GM12878 (cell line): Measurements from ENCODE around the gene DYNC1H1. TPM values are rescaled to one million over a fixed set of nuclear protein-coding genes. Genes with fewer than 3 reads are reported as not detected.

Experiments used
- LARP7 ChIP-seq: fragments of 450-650 bp; IDR thresholded peaks from 2 replicates; pipeline ENCODE4 v1.6.1; 2017; ENCODE audit warnings: mild to moderate bottlenecking
- MTA3 ChIP-seq: IDR thresholded peaks from 2 replicates; pipeline ENCODE4 v1.6.1; 2012; ENCODE audit warnings: low read length, inconsistent platforms, borderline replicate concordance
- SIN3A ChIP-seq: IDR thresholded peaks from 2 replicates; pipeline ENCODE4 v1.6.1; 2012; ENCODE audit warnings: low read depth, low read length, improper control_type of control experiment
- SRF ChIP-seq, 2 experiments: IDR thresholded peaks; 2 replicates each; pipeline ENCODE4 v1.6.1; 2011; ENCODE audit warnings: low read depth in 2 of 2, low read length in 2 of 2, mild to moderate bottlenecking in 1 of 2, moderate library complexity in 1 of 2
- ZNF24 ChIP-seq: fragments of 450-650 bp; IDR thresholded peaks from 2 replicates; pipeline ENCODE4 v1.6.1; 2017; ENCODE audit warnings: antibody characterized with exemption, mild to moderate bottlenecking
- polyA plus RNA-seq, 11 experiments: library from polyadenylated mRNA; depleted of rRNA in 4 of 11; unstranded in 6 of 11; stranded (reverse) in 5 of 11; fragments of >200 nt; fragmentation: Nextera tagmentation in 4 of 11; fragmentation: Illumina TruSeq in 1 of 11; extraction: Ambion mirVana in 4 of 11; extraction: Trizol in 1 of 11; gene quantifications; 1 replicate in 1 of 11; 2 replicates in 10 of 11; pipeline versions ENCODE4 v1.2.1 to v1.2.3, GENCODE V29; 2011 to 2016; ENCODE audit warnings: inconsistent platforms in 2 of 11, missing spikeins in 2 of 11, low read depth in 1 of 11
- total RNA-seq, 4 experiments: library from RNA; depleted of rRNA in 3 of 4; stranded (reverse); fragments of >200 nt in 3 of 4; fragmentation: Illumina TruSeq in 1 of 4; extraction: Trizol in 1 of 4; gene quantifications; 2 replicates each; pipeline versions ENCODE4 v1.2.1 to v1.2.3, GENCODE V29; 2013 to 2021
- TF ChIP-seq, protein P1 (sequence below): fragments of 450-650 bp; formaldehyde crosslinking; IDR thresholded peaks from 2 replicates; pipeline ENCODE4 v1.4.0; 2020; ENCODE audit warnings: mild to moderate bottlenecking, moderate library complexity
- TF ChIP-seq, protein P2 (sequence below): fragments of 450-650 bp; IDR thresholded peaks from 2 replicates; pipeline ENCODE4 v1.6.1; 2016; ENCODE audit warnings: mild to moderate bottlenecking, moderate library complexity, borderline replicate concordance

Gene DYNC1H1
- total and polyA plus RNA-seq, 10 of the 15 experiments (the other 5 are each of a cell fraction or from before 2014, with no cell fraction given) = 38.4 to 291 (median 111) TPM

DNA sequence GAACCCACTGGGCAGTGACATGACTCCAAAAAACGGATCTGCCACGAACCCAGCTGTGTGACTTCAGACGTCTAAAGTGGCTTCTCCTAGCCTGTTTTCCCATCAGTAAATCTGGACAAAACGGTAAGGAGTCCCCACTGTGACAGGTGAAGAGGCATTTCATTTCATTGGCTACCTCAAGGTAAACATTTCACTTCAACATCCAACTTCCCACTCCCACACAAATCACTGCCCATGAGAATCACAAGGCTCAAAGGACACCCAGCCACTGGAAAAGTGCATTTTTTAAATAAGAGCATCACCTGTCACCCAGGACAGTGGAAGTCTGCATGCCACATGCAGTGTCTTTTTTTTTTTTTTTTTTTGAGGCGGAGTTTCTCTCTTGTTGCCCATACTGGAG, 94.6 kb downstream of the DYNC1H1 start (continued):
- TF ChIP-seq, protein P1, sequence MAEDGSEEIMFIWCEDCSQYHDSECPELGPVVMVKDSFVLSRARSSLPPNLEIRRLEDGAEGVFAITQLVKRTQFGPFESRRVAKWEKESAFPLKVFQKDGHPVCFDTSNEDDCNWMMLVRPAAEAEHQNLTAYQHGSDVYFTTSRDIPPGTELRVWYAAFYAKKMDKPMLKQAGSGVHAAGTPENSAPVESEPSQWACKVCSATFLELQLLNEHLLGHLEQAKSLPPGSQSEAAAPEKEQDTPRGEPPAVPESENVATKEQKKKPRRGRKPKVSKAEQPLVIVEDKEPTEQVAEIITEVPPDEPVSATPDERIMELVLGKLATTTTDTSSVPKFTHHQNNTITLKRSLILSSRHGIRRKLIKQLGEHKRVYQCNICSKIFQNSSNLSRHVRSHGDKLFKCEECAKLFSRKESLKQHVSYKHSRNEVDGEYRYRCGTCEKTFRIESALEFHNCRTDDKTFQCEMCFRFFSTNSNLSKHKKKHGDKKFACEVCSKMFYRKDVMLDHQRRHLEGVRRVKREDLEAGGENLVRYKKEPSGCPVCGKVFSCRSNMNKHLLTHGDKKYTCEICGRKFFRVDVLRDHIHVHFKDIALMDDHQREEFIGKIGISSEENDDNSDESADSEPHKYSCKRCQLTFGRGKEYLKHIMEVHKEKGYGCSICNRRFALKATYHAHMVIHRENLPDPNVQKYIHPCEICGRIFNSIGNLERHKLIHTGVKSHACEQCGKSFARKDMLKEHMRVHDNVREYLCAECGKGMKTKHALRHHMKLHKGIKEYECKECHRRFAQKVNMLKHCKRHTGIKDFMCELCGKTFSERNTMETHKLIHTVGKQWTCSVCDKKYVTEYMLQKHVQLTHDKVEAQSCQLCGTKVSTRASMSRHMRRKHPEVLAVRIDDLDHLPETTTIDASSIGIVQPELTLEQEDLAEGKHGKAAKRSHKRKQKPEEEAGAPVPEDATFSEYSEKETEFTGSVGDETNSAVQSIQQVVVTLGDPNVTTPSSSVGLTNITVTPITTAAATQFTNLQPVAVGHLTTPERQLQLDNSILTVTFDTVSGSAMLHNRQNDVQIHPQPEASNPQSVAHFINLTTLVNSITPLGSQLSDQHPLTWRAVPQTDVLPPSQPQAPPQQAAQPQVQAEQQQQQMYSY = no peak
- TF ChIP-seq MTA3 = no peak
- TF ChIP-seq ZNF24 = no peak
- no peak for TF ChIP-seq SRF (IDR thresholded peaks at IDR 0.05; ENCODE audit: low read depth in 2 of 2, low read length in 2 of 2)
- no peak for TF ChIP-seq LARP7
- no peak for TF ChIP-seq SIN3A
- TF ChIP-seq, protein P2, sequence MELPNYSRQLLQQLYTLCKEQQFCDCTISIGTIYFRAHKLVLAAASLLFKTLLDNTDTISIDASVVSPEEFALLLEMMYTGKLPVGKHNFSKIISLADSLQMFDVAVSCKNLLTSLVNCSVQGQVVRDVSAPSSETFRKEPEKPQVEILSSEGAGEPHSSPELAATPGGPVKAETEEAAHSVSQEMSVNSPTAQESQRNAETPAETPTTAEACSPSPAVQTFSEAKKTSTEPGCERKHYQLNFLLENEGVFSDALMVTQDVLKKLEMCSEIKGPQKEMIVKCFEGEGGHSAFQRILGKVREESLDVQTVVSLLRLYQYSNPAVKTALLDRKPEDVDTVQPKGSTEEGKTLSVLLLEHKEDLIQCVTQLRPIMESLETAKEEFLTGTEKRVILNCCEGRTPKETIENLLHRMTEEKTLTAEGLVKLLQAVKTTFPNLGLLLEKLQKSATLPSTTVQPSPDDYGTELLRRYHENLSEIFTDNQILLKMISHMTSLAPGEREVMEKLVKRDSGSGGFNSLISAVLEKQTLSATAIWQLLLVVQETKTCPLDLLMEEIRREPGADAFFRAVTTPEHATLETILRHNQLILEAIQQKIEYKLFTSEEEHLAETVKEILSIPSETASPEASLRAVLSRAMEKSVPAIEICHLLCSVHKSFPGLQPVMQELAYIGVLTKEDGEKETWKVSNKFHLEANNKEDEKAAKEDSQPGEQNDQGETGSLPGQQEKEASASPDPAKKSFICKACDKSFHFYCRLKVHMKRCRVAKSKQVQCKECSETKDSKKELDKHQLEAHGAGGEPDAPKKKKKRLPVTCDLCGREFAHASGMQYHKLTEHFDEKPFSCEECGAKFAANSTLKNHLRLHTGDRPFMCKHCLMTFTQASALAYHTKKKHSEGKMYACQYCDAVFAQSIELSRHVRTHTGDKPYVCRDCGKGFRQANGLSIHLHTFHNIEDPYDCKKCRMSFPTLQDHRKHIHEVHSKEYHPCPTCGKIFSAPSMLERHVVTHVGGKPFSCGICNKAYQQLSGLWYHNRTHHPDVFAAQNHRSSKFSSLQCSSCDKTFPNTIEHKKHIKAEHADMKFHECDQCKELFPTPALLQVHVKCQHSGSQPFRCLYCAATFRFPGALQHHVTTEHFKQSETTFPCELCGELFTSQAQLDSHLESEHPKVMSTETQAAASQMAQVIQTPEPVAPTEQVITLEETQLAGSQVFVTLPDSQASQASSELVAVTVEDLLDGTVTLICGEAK = no peak
